ENCODE results near the gene FBXO3.
"Not testable (repeated sequence)": the region's sequence is repeated elsewhere in the genome, so short reads cannot be mapped to it uniquely, and the experiment has no call there.

Gene FBXO3

DNA sequence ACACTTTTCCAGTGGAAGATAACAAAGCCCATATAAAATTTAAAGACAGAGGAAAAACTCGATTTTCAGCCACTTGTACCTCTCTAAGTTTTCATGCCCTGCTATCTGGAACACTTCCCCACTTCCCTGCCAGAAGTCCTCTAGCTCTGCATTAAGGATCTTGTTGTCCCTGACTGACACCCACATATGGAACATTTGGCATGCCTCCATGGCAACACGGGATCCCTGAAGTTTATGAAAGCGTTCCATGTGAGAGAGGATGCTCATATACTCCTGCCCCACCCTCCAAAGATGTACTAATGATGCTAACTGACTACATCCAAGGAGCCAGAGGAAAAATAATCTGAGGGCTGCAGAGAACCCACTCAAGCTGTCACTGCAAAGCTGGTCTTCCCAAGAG, 64.9 kb downstream of the FBXO3 start:
- Mint-ChIP-seq H3K4me3 (no peak overlapping the region), H3K27me3 (ENCODE audit: low read depth, poor library complexity) (no peaks in the 10 kb centered on the region), H3K4me1 (no peaks in the 10 kb centered on the region), H3K36me3 (ENCODE audit: low read depth) (peaks cover 42% of the 10 kb centered on the region), H3K27ac (no peak overlapping the region), H3K9me3 (no peaks in the 10 kb centered on the region)
- TF ChIP-seq CTCF (IDR thresholded peaks at IDR 0.05) = no peak
- DNase-seq = no peak

- no peaks in the 10 kb centered on the region for H3K27me3 Mint-ChIP-seq (ENCODE audit: low read depth, poor library complexity)
- peaks cover 39% of the 10 kb centered on the region for H3K36me3 Mint-ChIP-seq (ENCODE audit: low read depth)
Observed at GRCh38 chr11:33708985-33709384, 65.3 kb downstream of the FBXO3 start.

DNA sequence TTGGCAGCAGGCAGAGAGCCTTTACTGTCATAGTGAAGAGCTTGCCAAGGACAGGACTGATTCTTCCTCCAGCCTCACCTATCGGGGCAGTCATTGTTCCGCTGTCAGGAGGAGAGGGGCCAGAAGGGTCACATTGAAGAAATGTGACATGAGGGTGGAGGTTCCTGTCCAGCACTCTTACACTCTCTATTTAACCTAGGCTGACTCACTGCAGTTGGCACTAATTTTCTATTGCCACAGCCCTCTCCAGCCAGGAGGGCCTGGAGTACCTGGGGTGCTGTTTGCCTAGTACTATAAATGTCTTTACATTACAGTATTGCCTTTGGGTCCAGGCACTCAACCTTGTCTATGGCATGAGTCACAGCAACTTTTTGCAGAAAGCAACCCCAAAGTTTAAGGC, 66.5 kb downstream of the FBXO3 start:
- H3K27ac Mint-ChIP-seq; H3K27me3 Mint-ChIP-seq (ENCODE audit: low read depth, poor library complexity); DNase-seq; H3K4me1 Mint-ChIP-seq; H3K4me3 Mint-ChIP-seq; H3K9me3 Mint-ChIP-seq: not testable (repeated sequence)
- peaks cover 38% of the 10 kb centered on the region for H3K36me3 Mint-ChIP-seq (ENCODE audit: low read depth)

More at GRCh38 chr11:33708985-33709384, 65.3 kb downstream of the FBXO3 start:
- Mint-ChIP-seq H3K4me3 (no peak overlapping the region), H3K9me3 (no peaks in the 10 kb centered on the region), H3K4me1 (no peaks in the 10 kb centered on the region), H3K27ac (no peak overlapping the region)
- no peak for DNase-seq
- no peak for TF ChIP-seq CTCF (IDR thresholded peaks at IDR 0.05)

GRCh38 chr11:33706966-33707365, 67.4 kb downstream of the FBXO3 start:
- H3K27me3 Mint-ChIP-seq (ENCODE audit: low read depth, poor library complexity) = no peaks in the 10 kb centered on the region
- H3K4me3 Mint-ChIP-seq = no peak overlapping the region
- peaks cover 33% of the 10 kb centered on the region for H3K36me3 Mint-ChIP-seq (ENCODE audit: low read depth)
- H3K27ac Mint-ChIP-seq = no peak overlapping the region
- peaks cover 7% of the 10 kb centered on the region for H3K4me1 Mint-ChIP-seq
- no peak for DNase-seq
- no peak for TF ChIP-seq CTCF (IDR thresholded peaks at IDR 0.05)
- H3K9me3 Mint-ChIP-seq = no peaks in the 10 kb centered on the region

DNA sequence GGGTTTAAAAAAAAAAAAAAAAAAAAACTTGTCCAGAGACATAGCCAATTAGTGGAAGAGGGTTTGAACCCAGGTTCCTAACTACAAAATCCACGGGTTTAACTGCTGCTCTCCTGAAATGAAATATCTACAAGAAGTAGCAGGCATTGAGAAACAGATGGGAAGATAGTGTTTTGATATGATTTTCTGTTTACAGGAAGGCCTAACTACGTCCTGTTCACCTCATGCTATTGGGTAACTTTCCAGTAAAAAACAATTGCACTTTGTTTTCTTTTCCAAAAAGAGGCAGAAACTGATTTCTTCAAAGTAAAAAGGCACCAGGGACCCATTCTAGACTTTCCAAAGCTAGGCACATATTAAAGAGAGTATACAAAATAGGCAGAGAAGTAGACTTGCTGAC, 67.8 kb downstream of the FBXO3 start:
- Mint-ChIP-seq H3K4me1 (peaks cover 11% of the 10 kb centered on the region), H3K36me3 (ENCODE audit: low read depth) (peaks cover 33% of the 10 kb centered on the region), H3K27ac (no peak overlapping the region), H3K9me3 (no peaks in the 10 kb centered on the region), H3K27me3 (ENCODE audit: low read depth, poor library complexity) (no peaks in the 10 kb centered on the region), H3K4me3 (no peak overlapping the region)
- DNase-seq = no peak
- TF ChIP-seq CTCF (IDR thresholded peaks at IDR 0.05) = no peak

DNA sequence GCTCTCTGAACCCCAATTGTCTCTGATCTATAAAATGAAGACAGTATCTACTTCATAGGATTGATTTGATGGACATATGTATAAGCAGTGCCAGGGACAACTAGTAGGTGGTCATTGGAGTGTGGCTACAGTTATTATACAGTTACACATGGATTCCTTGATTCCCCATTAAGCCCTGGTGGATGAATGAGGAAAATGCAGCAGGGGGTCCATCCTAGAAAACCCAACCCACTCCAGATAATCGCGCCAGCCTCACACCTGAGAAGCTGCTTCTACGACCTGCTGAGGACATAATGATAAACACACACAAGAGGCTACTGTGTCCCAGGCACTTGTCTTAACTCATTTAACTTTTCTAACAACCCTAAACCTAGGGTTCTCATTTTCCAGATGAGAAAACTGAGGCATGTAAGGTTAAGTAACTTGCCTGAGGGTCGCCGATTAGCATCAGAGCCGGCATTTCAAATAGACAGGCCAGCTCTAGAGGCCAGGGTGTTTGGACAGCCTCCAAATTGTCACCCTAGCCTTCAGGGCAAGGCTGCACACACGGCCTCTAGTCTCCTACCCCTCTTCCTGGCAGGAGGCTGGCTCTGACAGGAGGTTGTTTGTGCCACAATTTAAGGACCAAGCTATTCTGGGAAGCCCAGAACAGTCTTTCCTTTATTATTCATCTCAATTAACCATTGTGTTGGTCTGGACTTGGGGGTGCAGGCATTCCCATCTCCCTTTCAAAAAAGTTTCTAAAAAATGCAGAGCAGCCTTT, 69.9 kb downstream of the FBXO3 start:
- Mint-ChIP-seq H3K36me3 (ENCODE audit: low read depth) (peaks cover 18% of the 10 kb centered on the region), H3K27me3 (ENCODE audit: low read depth, poor library complexity) (peaks cover 3% of the 10 kb centered on the region), H3K27ac (no peak overlapping the region), H3K9me3 (no peaks in the 10 kb centered on the region), H3K4me3 (no peak overlapping the region), H3K4me1 (peaks cover 23% of the 10 kb centered on the region)
- DNase-seq = no peak
- no peak for TF ChIP-seq CTCF (IDR thresholded peaks at IDR 0.05)
